ENCODE measurements around the gene NTF4.

GRCh38 chr19:49080392-49080791 lies 15.8 kb upstream of the NTF4 start:
- TF ChIP-seq EP300 (IDR thresholded peaks at IDR 0.05; ENCODE audit: borderline replicate concordance in 1 of 2, low read depth in 1 of 2, low read length in 1 of 2) (no peak), EZH2phosphoT487 (IDR thresholded peaks at IDR 0.05; ENCODE audit: borderline replicate concordance, low read depth) (no peak), RCOR1 (IDR thresholded peaks at IDR 0.05; ENCODE audit: low read length) (no peak), YY1 (IDR thresholded peaks at IDR 0.05; ENCODE audit: low read depth) (no peak)
- TF ChIP-seq, protein P1, sequence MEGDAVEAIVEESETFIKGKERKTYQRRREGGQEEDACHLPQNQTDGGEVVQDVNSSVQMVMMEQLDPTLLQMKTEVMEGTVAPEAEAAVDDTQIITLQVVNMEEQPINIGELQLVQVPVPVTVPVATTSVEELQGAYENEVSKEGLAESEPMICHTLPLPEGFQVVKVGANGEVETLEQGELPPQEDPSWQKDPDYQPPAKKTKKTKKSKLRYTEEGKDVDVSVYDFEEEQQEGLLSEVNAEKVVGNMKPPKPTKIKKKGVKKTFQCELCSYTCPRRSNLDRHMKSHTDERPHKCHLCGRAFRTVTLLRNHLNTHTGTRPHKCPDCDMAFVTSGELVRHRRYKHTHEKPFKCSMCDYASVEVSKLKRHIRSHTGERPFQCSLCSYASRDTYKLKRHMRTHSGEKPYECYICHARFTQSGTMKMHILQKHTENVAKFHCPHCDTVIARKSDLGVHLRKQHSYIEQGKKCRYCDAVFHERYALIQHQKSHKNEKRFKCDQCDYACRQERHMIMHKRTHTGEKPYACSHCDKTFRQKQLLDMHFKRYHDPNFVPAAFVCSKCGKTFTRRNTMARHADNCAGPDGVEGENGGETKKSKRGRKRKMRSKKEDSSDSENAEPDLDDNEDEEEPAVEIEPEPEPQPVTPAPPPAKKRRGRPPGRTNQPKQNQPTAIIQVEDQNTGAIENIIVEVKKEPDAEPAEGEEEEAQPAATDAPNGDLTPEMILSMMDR (IDR thresholded peaks at IDR 0.05): no peak

Data from SK-N-SH (cell line).